HG02623 (cell line): Measurements from ENCODE around the gene MAPK10.
"Not testable (repeated sequence)": the region's sequence is repeated elsewhere in the genome, so short reads cannot be mapped to it uniquely, and the experiment has no call there.

Experiments
- ATAC-seq: cut with Tn5 transposase; IDR thresholded peaks from one replicate; pipeline ENCODE4 v1.9.1; 2021; ENCODE audit warnings: moderate library complexity; ENCODE audit not compliant: unreplicated experiment

Gene MAPK10

GRCh38 chr4:86344127-86344526 is 15.7 kb downstream of the MAPK10 start:
- ATAC-seq, result no peak

- no peak for ATAC-seq
Measured at GRCh38 chr4:86338989-86339388, 20.9 kb downstream of the MAPK10 start.

- ATAC-seq, result no peak
Measured at GRCh38 chr4:86338521-86338920, 21.3 kb downstream of the MAPK10 start.

- ATAC-seq, result no peak
Measured at GRCh38 chr4:86334020-86334750, 25.7 kb downstream of the MAPK10 start.

GRCh38 chr4:86333236-86333635 is 26.6 kb downstream of the MAPK10 start:
- no peak for ATAC-seq

- ATAC-seq, result no peak
Measured at GRCh38 chr4:86330961-86331742, 28.7 kb downstream of the MAPK10 start.

- ATAC-seq, result not testable (repeated sequence)
Measured at GRCh38 chr4:86330411-86330810, 29.4 kb downstream of the MAPK10 start.

- ATAC-seq, result no peak
Measured at GRCh38 chr4:86329431-86329830, 30.4 kb downstream of the MAPK10 start.

GRCh38 chr4:86326400-86326799 is 33.5 kb downstream of the MAPK10 start:
- ATAC-seq, result no peak

GRCh38 chr4:86319390-86319789 is 40.5 kb downstream of the MAPK10 start:
- ATAC-seq, result no peak

- no peak for ATAC-seq
Measured at GRCh38 chr4:86315579-86315978, 44.3 kb downstream of the MAPK10 start.

- ATAC-seq, result no peak
Measured at GRCh38 chr4:86313656-86314055, 46.2 kb downstream of the MAPK10 start.

- ATAC-seq, result no peak
Measured at GRCh38 chr4:86307432-86307831, 52.4 kb downstream of the MAPK10 start.

- ATAC-seq, result no peak
Measured at GRCh38 chr4:86306816-86307215, 53.0 kb downstream of the MAPK10 start.

GRCh38 chr4:86302830-86303229 is 57.0 kb downstream of the MAPK10 start:
- ATAC-seq, result no peak

GRCh38 chr4:86302251-86302650 is 57.6 kb downstream of the MAPK10 start:
- no peak for ATAC-seq

- ATAC-seq, result no peak
Measured at GRCh38 chr4:86300516-86300915, 59.3 kb downstream of the MAPK10 start.

GRCh38 chr4:86296865-86297264 is 63.0 kb downstream of the MAPK10 start:
- no peak for ATAC-seq

GRCh38 chr4:86294883-86295282 is 65.0 kb downstream of the MAPK10 start:
- no peak for ATAC-seq

- no peak for ATAC-seq
Measured at GRCh38 chr4:86291180-86291579, 68.7 kb downstream of the MAPK10 start.

- ATAC-seq, result no peak
Measured at GRCh38 chr4:86286726-86287125, 73.1 kb downstream of the MAPK10 start.

GRCh38 chr4:86283371-86283770 is 76.5 kb downstream of the MAPK10 start:
- no peak for ATAC-seq
